Esophagus squamous epithelium (tissue), 4 donors: ENCODE measurements around the gene RMI2.

Experiments used
- CTCF ChIP-seq, 6 experiments: fragments of 450-650 bp in 4 of 6; fragments of 200-600 bp in 2 of 6; sonication (generic) in 2 of 6; IDR thresholded peaks; one replicate each; pipeline ENCODE4 v1.5.1; 2016 to 2019; ENCODE audit warnings: antibody characterized with exemption in 6 of 6, mild to moderate bottlenecking in 4 of 6, moderate library complexity in 4 of 6
- POLR2A ChIP-seq, 4 donors: fragments of 450-650 bp; IDR thresholded peaks; one replicate each; pipeline ENCODE4 v1.6.1; 2017; ENCODE audit warnings: antibody characterized with exemption in 4 of 4, mild to moderate bottlenecking in 4 of 4, moderate library complexity in 3 of 4

DNA sequence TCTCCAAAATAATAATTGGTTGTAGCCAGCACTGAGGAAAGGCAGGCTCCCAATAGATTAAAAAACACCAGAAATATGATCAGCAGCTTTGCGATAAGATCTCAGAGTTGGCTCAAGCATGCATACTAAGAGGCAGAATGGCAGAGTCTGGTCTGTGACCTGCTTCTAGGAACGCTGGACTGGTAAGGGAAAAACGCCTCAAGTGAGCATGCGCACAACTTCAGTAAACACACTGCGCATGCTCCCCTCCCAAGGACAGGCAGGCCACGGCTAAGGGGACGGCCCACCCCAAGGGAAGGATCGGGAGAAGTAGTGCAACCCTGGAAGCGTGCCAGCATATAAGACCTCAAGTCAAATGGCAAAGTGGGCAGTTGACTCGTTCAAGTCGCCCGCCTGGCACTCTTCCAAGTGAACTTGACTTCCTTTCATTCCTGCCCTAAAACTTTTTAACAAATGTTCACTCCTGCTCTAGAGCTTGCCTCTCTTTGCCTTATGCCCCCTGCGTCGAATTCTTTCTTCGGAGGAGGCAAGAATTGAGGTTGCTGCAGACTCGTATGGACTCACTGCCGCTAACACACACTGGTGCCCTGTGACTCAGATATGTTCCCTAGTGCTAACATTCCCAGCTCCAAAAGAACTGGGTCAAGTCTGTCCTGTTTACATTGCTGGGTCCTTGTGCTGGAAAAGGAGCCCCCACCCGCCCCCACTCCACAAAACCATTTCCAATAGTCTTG lies 41.7 kb upstream of the RMI2 start:
- no peak for TF ChIP-seq POLR2A (IDR thresholded peaks at IDR 0.05)
- no peak for TF ChIP-seq CTCF (IDR thresholded peaks at IDR 0.05)
